HepG2 (cell line): ENCODE data around the gene LATS1. TPM values are rescaled to one million over a fixed set of nuclear protein-coding genes. Genes with fewer than 3 reads are reported as not detected.

Experiments used
- ATF3 ChIP-seq: sonication (generic); formaldehyde crosslinking; IDR thresholded peaks from 2 replicates; pipeline ENCODE4 v1.4.0; 2020; ENCODE audit warnings: missing genetic modification reagents
- BRCA1 ChIP-seq: sonication (generic); formaldehyde crosslinking; IDR thresholded peaks from 2 replicates; pipeline ENCODE4 v1.4.0; 2020; ENCODE audit warnings: missing genetic modification reagents
- HOMEZ ChIP-seq: IDR thresholded peaks from 2 replicates; pipeline ENCODE4 v1.6.1; 2016; ENCODE audit warnings: low read depth
- IKZF5 ChIP-seq: IDR thresholded peaks from 2 replicates; pipeline ENCODE4 v1.6.1; 2018; ENCODE audit warnings: missing genetic modification reagents, mild to moderate bottlenecking, missing compliant biosample characterization
- JUNB ChIP-seq: sonication (generic); formaldehyde crosslinking; IDR thresholded peaks from 2 replicates; pipeline ENCODE4 v1.8.0; 2022; ENCODE audit warnings: missing genetic modification reagents, mild to moderate bottlenecking, borderline replicate concordance
- MIER3 ChIP-seq: IDR thresholded peaks from 2 replicates; pipeline ENCODE4 v1.6.1; 2016; ENCODE audit warnings: missing compliant biosample characterization, borderline replicate concordance
- POLR2AphosphoS5 ChIP-seq: IDR thresholded peaks from 2 replicates; pipeline ENCODE4 v1.6.1; 2012; ENCODE audit warnings: low read depth, low read length
- RAD51 ChIP-seq: fragments of 450-650 bp; IDR thresholded peaks from 2 replicates; pipeline ENCODE4 v1.6.1; 2016; ENCODE audit warnings: borderline replicate concordance
- RCOR2 ChIP-seq: IDR thresholded peaks from 2 replicates; pipeline ENCODE4 v1.6.1; 2016; ENCODE audit warnings: missing biosample characterization, missing genetic modification reagents
- RFX3 ChIP-seq: IDR thresholded peaks from 2 replicates; pipeline ENCODE4 v1.6.1; 2016; ENCODE audit warnings: missing biosample characterization, missing genetic modification reagents
- SALL1 ChIP-seq: sonication (generic); formaldehyde crosslinking; IDR thresholded peaks from 2 replicates; pipeline ENCODE4 v1.8.0; 2022; ENCODE audit warnings: mild to moderate bottlenecking, missing genetic modification reagents
- XRCC5 ChIP-seq: fragments of 200-400 bp; formaldehyde crosslinking; optimal IDR thresholded peaks from 2 replicates; pipeline ENCODE3; 2017; ENCODE audit warnings: mild to moderate bottlenecking, low read length
- ZNF331 ChIP-seq: sonication (generic); formaldehyde crosslinking; IDR thresholded peaks from 2 replicates; pipeline ENCODE4 v1.4.0; 2020; ENCODE audit warnings: missing genetic modification reagents
- ZNF333 ChIP-seq: sonication (generic); formaldehyde crosslinking; IDR thresholded peaks from 2 replicates; pipeline ENCODE4 v1.4.0; 2020; ENCODE audit warnings: mild to moderate bottlenecking, missing genetic modification reagents, borderline replicate concordance
- ZNF577 ChIP-seq: sonication (generic); formaldehyde crosslinking; IDR thresholded peaks from 2 replicates; pipeline ENCODE4 v1.4.0; 2020; ENCODE audit warnings: mild to moderate bottlenecking, low read depth, missing genetic modification reagents, borderline replicate concordance
- ZNF639 ChIP-seq: conservative IDR thresholded peaks from 2 replicates; pipeline ENCODE4 v1.6.1; 2018; ENCODE audit warnings: missing genetic modification reagents
- ZNF710 ChIP-seq: sonication (generic); formaldehyde crosslinking; IDR thresholded peaks from 2 replicates; pipeline ENCODE4 v1.5.0; 2020; ENCODE audit warnings: mild to moderate bottlenecking, missing genetic modification reagents, borderline replicate concordance
- polyA plus RNA-seq, 8 experiments: library from polyadenylated mRNA; depleted of rRNA in 3 of 8; stranded (reverse) in 7 of 8; unstranded in 1 of 8; fragments of >200 nt; fragmentation: Illumina TruSeq in 4 of 8; extraction: Trizol in 4 of 8; gene quantifications; 2 replicates each; pipeline versions ENCODE4 v1.2.1 to v1.2.3, GENCODE V29; 2011 to 2016; ENCODE audit warnings: low read depth in 4 of 8, missing spikeins in 1 of 8, mixed read lengths in 1 of 8; ENCODE audit not compliant: insufficient read depth in 1 of 8
- total RNA-seq, 5 experiments: library from RNA; depleted of rRNA; stranded (reverse); fragments of >200 nt; fragmentation: Illumina TruSeq; extraction: Trizol; gene quantifications; 2 replicates each; pipeline ENCODE4 v1.2.3, GENCODE V29; 2016; ENCODE audit warnings: low read depth in 1 of 5
- TF ChIP-seq, protein P1 (sequence below): sonication (generic); formaldehyde crosslinking; IDR thresholded peaks from 2 replicates; pipeline ENCODE4 v1.4.0; 2020; ENCODE audit warnings: missing genetic modification reagents
- TF ChIP-seq, protein P2 (sequence below): IDR thresholded peaks from 2 replicates; pipeline ENCODE4 v1.6.1; 2016; ENCODE audit warnings: mild to moderate bottlenecking

LATS1 gene
- total and polyA plus RNA-seq, 2 of the 13 experiments (the other 11 are each of a cell fraction or from before 2014, with no cell fraction given), result 9.9 to 12.6 TPM

GRCh38 chr6:149746147-149746946, 28.4 kb upstream of the LATS1 start, which contains the start of gene NUP43 (continued):
- 0 out of 2 replicates have a peak, but pooled peaks have one; percentile 52 for TF ChIP-seq ZNF639 (CRISPR knock-in tag)
- TF ChIP-seq JUNB (CRISPR knock-in tag), result no peak
- TF ChIP-seq ATF3, result no peak
- TF ChIP-seq, protein P1, sequence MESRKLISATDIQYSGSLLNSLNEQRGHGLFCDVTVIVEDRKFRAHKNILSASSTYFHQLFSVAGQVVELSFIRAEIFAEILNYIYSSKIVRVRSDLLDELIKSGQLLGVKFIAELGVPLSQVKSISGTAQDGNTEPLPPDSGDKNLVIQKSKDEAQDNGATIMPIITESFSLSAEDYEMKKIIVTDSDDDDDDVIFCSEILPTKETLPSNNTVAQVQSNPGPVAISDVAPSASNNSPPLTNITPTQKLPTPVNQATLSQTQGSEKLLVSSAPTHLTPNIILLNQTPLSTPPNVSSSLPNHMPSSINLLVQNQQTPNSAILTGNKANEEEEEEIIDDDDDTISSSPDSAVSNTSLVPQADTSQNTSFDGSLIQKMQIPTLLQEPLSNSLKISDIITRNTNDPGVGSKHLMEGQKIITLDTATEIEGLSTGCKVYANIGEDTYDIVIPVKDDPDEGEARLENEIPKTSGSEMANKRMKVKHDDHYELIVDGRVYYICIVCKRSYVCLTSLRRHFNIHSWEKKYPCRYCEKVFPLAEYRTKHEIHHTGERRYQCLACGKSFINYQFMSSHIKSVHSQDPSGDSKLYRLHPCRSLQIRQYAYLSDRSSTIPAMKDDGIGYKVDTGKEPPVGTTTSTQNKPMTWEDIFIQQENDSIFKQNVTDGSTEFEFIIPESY, result peak; percentile 57
- TF ChIP-seq ZNF331 (CRISPR knock-in tag), result peak; percentile 87
- TF ChIP-seq MIER3 (CRISPR knock-in tag), result peak; percentile 96
- no peak for TF ChIP-seq RAD51
- TF ChIP-seq RCOR2 (CRISPR knock-in tag), result no peak
- TF ChIP-seq HOMEZ (CRISPR knock-in tag), result peak; percentile 89
- peak; percentile 52; the same call in 1 of the 2 replicates for TF ChIP-seq ZNF710 (CRISPR knock-in tag)
- TF ChIP-seq SALL1, result peak; percentile 93
- TF ChIP-seq ZNF577 (CRISPR knock-in tag), result no peak
- peak; percentile 87 for TF ChIP-seq POLR2AphosphoS5
- TF ChIP-seq RFX3, result no peak
- peak; percentile 91 for TF ChIP-seq XRCC5
- TF ChIP-seq IKZF5 (CRISPR knock-in tag), result peak; percentile 96
- TF ChIP-seq, protein P2, sequence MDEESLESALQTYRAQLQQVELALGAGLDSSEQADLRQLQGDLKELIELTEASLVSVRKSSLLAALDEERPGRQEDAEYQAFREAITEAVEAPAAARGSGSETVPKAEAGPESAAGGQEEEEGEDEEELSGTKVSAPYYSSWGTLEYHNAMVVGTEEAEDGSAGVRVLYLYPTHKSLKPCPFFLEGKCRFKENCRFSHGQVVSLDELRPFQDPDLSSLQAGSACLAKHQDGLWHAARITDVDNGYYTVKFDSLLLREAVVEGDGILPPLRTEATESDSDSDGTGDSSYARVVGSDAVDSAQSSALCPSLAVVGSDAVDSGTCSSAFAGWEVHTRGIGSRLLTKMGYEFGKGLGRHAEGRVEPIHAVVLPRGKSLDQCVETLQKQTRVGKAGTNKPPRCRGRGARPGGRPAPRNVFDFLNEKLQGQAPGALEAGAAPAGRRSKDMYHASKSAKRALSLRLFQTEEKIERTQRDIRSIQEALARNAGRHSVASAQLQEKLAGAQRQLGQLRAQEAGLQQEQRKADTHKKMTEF (CRISPR knock-in tag), result peak; percentile 96
- TF ChIP-seq ZNF333 (CRISPR knock-in tag), result peak; percentile 40; the same call in 1 of the 2 replicates
- TF ChIP-seq BRCA1, result 0 out of 2 replicates have a peak, but pooled peaks have one; percentile 29
